Activated naive CD8-positive, alpha-beta T cell (primary cell): Measurements from ENCODE around the gene LCTL.

Experiments used
- H3K27ac Mint-ChIP-seq: one replicate; pipeline ENCODE4 v1.8.0; 2021; ENCODE audit warnings: mixed read lengths
- H3K27me3 Mint-ChIP-seq: one replicate; pipeline ENCODE4 v1.8.0; 2021; ENCODE audit warnings: mixed read lengths
- H3K36me3 Mint-ChIP-seq: one replicate; pipeline ENCODE4 v1.8.0; 2021; ENCODE audit warnings: mixed read lengths
- H3K4me1 Mint-ChIP-seq: one replicate; pipeline ENCODE4 v1.8.0; 2021; ENCODE audit warnings: low read depth, mixed read lengths
- H3K4me3 Mint-ChIP-seq: one replicate; pipeline ENCODE4 v1.8.0; 2021; ENCODE audit warnings: mild to moderate bottlenecking, mixed read lengths
- H3K9me3 Mint-ChIP-seq: one replicate; pipeline ENCODE4 v1.8.0; 2021; ENCODE audit warnings: low read depth, mixed read lengths

Gene LCTL

GRCh38 chr15:66581972-66582537, 16.3 kb upstream of the LCTL start:
- no peaks in the 10 kb centered on the region for H3K9me3 Mint-ChIP-seq
- no peak overlapping the region for H3K4me3 Mint-ChIP-seq
- H3K36me3 Mint-ChIP-seq, result no peaks in the 10 kb centered on the region
- H3K27ac Mint-ChIP-seq, result no peak overlapping the region
- H3K27me3 Mint-ChIP-seq, result no peaks in the 10 kb centered on the region
- no peaks in the 10 kb centered on the region for H3K4me1 Mint-ChIP-seq

- Mint-ChIP-seq H3K4me3 (no peak overlapping the region), H3K27me3 (no peaks in the 10 kb centered on the region), H3K9me3 (no peaks in the 10 kb centered on the region), H3K36me3 (no peaks in the 10 kb centered on the region), H3K4me1 (no peaks in the 10 kb centered on the region), H3K27ac (no peak overlapping the region)
Observed at GRCh38 chr15:66580643-66581042, 14.8 kb upstream of the LCTL start.

- H3K27ac Mint-ChIP-seq, result no peak overlapping the region
Observed at GRCh38 chr15:66578286-66578875, 12.6 kb upstream of the LCTL start.

GRCh38 chr15:66574596-66574950, 8.8 kb upstream of the LCTL start:
- H3K27me3 Mint-ChIP-seq, result no peaks in the 10 kb centered on the region
- no peak overlapping the region for H3K4me3 Mint-ChIP-seq
- no peak overlapping the region for H3K27ac Mint-ChIP-seq
- no peaks in the 10 kb centered on the region for H3K9me3 Mint-ChIP-seq
- H3K4me1 Mint-ChIP-seq, result no peaks in the 10 kb centered on the region
- H3K36me3 Mint-ChIP-seq, result no peaks in the 10 kb centered on the region

More at GRCh38 chr15:66578286-66578875, 12.6 kb upstream of the LCTL start:
- no peaks in the 10 kb centered on the region for H3K36me3 Mint-ChIP-seq
- no peak overlapping the region for H3K4me3 Mint-ChIP-seq
- H3K4me1 Mint-ChIP-seq, result no peaks in the 10 kb centered on the region
- H3K9me3 Mint-ChIP-seq, result no peaks in the 10 kb centered on the region
- H3K27me3 Mint-ChIP-seq, result no peaks in the 10 kb centered on the region

- Mint-ChIP-seq H3K27me3 (no peaks in the 10 kb centered on the region), H3K4me3 (no peak overlapping the region), H3K9me3 (no peaks in the 10 kb centered on the region), H3K36me3 (no peaks in the 10 kb centered on the region), H3K27ac (no peak overlapping the region), H3K4me1 (no peaks in the 10 kb centered on the region)
Observed at GRCh38 chr15:66573719-66574595, 8.2 kb upstream of the LCTL start.

GRCh38 chr15:66573348-66573718, 7.5 kb upstream of the LCTL start:
- no peaks in the 10 kb centered on the region for H3K4me1 Mint-ChIP-seq
- no peak overlapping the region for H3K27ac Mint-ChIP-seq
- H3K9me3 Mint-ChIP-seq, result no peaks in the 10 kb centered on the region
- H3K4me3 Mint-ChIP-seq, result no peak overlapping the region
- no peaks in the 10 kb centered on the region for H3K36me3 Mint-ChIP-seq
- H3K27me3 Mint-ChIP-seq, result no peaks in the 10 kb centered on the region

GRCh38 chr15:66572146-66572545, 6.3 kb upstream of the LCTL start:
- Mint-ChIP-seq H3K27me3 (no peaks in the 10 kb centered on the region), H3K36me3 (no peaks in the 10 kb centered on the region), H3K4me3 (no peak overlapping the region), H3K27ac (no peak overlapping the region), H3K9me3 (no peaks in the 10 kb centered on the region), H3K4me1 (peaks cover under 1% of the 10 kb centered on the region)

GRCh38 chr15:66570842-66571478, 5.2 kb upstream of the LCTL start:
- H3K4me3 Mint-ChIP-seq, result no peak overlapping the region
- no peak overlapping the region for H3K27ac Mint-ChIP-seq
- H3K27me3 Mint-ChIP-seq, result no peaks in the 10 kb centered on the region
- H3K4me1 Mint-ChIP-seq, result peaks cover 1% of the 10 kb centered on the region
- H3K9me3 Mint-ChIP-seq, result no peaks in the 10 kb centered on the region
- H3K36me3 Mint-ChIP-seq, result no peaks in the 10 kb centered on the region

GRCh38 chr15:66570327-66570726, 4.5 kb upstream of the LCTL start:
- no peaks in the 10 kb centered on the region for H3K27me3 Mint-ChIP-seq
- H3K27ac Mint-ChIP-seq, result no peak overlapping the region
- H3K36me3 Mint-ChIP-seq, result no peaks in the 10 kb centered on the region
- no peak overlapping the region for H3K4me3 Mint-ChIP-seq
- H3K9me3 Mint-ChIP-seq, result no peaks in the 10 kb centered on the region
- peaks cover 1% of the 10 kb centered on the region for H3K4me1 Mint-ChIP-seq

GRCh38 chr15:66569461-66570137, 3.8 kb upstream of the LCTL start:
- H3K36me3 Mint-ChIP-seq, result no peaks in the 10 kb centered on the region
- no peak overlapping the region for H3K4me3 Mint-ChIP-seq
- H3K27ac Mint-ChIP-seq, result no peak overlapping the region
- no peaks in the 10 kb centered on the region for H3K27me3 Mint-ChIP-seq
- peaks cover 1% of the 10 kb centered on the region for H3K4me1 Mint-ChIP-seq
- H3K9me3 Mint-ChIP-seq, result no peaks in the 10 kb centered on the region

GRCh38 chr15:66567897-66568296, 2.1 kb upstream of the LCTL start:
- Mint-ChIP-seq H3K4me3 (no peak overlapping the region), H3K27me3 (no peaks in the 10 kb centered on the region), H3K36me3 (no peaks in the 10 kb centered on the region), H3K27ac (no peak overlapping the region), H3K9me3 (no peaks in the 10 kb centered on the region), H3K4me1 (peaks cover 1% of the 10 kb centered on the region)

- H3K4me1 Mint-ChIP-seq, result peaks cover 1% of the 10 kb centered on the region
- H3K36me3 Mint-ChIP-seq, result no peaks in the 10 kb centered on the region
- no peaks in the 10 kb centered on the region for H3K9me3 Mint-ChIP-seq
- no peak overlapping the region for H3K4me3 Mint-ChIP-seq
- H3K27ac Mint-ChIP-seq, result no peak overlapping the region
- no peaks in the 10 kb centered on the region for H3K27me3 Mint-ChIP-seq
Observed at GRCh38 chr15:66566963-66567531, 1.2 kb upstream of the LCTL start.

- no peaks in the 10 kb centered on the region for H3K27me3 Mint-ChIP-seq
- no peak overlapping the region for H3K27ac Mint-ChIP-seq
- no peak overlapping the region for H3K4me3 Mint-ChIP-seq
- no peaks in the 10 kb centered on the region for H3K9me3 Mint-ChIP-seq
- no peaks in the 10 kb centered on the region for H3K36me3 Mint-ChIP-seq
- H3K4me1 Mint-ChIP-seq, result peaks cover 1% of the 10 kb centered on the region
Observed at GRCh38 chr15:66565141-66565641, 607 bp downstream of the LCTL start.
